ENCODE results near the gene ST6GALNAC4.
A peak's percentile ranks its signal among the peaks of the same experiment; 100 is the strongest.

The ST6GALNAC4 gene

DNA sequence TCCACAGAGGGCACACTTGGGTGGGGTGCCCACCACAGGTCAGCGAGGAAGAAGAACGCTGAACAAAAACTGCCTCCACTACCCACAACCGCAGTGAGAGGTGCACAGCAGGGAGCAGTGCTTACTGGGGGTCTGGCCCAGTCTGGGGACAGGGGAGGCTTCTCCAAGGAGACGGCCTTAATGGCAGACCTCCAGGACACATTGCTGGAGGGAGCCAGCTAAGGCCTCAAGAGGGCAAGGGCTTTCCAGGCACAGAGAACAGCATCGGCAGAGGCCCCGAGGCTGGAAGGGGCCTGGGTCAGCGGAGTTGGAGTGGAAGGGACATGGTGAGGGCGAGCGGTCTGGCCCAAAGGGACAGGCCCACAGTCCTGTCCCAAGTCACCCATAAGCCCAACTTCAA is 29.1 kb upstream of the ST6GALNAC4 start:
- H3K4me3 ChIP-seq (ENCODE audit: low read depth, low read length) = no peak overlapping the region
- TF ChIP-seq, protein P1, sequence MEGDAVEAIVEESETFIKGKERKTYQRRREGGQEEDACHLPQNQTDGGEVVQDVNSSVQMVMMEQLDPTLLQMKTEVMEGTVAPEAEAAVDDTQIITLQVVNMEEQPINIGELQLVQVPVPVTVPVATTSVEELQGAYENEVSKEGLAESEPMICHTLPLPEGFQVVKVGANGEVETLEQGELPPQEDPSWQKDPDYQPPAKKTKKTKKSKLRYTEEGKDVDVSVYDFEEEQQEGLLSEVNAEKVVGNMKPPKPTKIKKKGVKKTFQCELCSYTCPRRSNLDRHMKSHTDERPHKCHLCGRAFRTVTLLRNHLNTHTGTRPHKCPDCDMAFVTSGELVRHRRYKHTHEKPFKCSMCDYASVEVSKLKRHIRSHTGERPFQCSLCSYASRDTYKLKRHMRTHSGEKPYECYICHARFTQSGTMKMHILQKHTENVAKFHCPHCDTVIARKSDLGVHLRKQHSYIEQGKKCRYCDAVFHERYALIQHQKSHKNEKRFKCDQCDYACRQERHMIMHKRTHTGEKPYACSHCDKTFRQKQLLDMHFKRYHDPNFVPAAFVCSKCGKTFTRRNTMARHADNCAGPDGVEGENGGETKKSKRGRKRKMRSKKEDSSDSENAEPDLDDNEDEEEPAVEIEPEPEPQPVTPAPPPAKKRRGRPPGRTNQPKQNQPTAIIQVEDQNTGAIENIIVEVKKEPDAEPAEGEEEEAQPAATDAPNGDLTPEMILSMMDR (IDR thresholded peaks at IDR 0.05; ENCODE audit: low read depth, low read length) = no peak

- TF ChIP-seq, protein P1 (IDR thresholded peaks at IDR 0.05; ENCODE audit: low read depth, low read length) = no peak
- H3K4me3 ChIP-seq (ENCODE audit: low read depth, low read length) = no peak overlapping the region
Observed at GRCh38 chr9:127945338-127945737, 28.5 kb upstream of the ST6GALNAC4 start.

GRCh38 chr9:127944586-127945218 is 27.9 kb upstream of the ST6GALNAC4 start:
- H3K4me3 ChIP-seq (ENCODE audit: low read depth, low read length) = no peak overlapping the region
- TF ChIP-seq, protein P1 (IDR thresholded peaks at IDR 0.05; ENCODE audit: low read depth, low read length) = no peak

GRCh38 chr9:127943731-127944144 is 26.9 kb upstream of the ST6GALNAC4 start:
- no peak overlapping the region for H3K4me3 ChIP-seq (ENCODE audit: low read depth, low read length)
- TF ChIP-seq, protein P1 (IDR thresholded peaks at IDR 0.05; ENCODE audit: low read depth, low read length) = peak; percentile 95

DNA sequence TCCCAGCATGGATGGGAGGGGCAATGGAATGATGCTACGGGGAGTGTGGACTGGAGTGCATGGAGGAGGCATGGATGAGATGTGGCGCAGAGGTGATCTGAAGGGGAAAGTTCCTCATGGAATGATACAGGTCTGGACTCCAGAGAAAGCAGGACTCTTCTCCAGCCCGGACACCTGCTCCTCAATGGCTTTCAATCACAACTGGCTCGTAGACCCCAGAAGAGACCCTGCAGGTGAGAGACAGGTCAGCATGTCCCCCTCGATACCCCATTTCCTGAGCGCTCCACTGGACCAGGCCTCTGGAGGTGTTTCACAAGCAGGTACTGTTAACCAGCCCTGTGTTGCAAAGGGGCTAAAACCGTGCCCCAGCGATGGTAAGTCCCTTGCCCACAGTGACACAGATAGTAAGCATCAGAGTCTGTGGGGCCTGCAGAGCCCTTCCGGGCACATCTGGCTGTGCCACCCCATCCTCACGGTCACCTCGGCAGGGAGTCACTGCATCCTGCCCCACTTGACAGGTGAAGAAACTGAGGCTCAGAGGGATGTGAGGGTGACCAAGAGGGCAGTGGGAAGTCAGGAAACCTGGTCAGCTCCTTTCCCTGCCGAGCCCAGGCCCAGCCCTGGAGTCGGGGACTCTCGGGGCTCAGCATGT is 26.3 kb upstream of the ST6GALNAC4 start:
- TF ChIP-seq, protein P1 (IDR thresholded peaks at IDR 0.05; ENCODE audit: low read depth, low read length) = no peak
- H3K4me3 ChIP-seq (ENCODE audit: low read depth, low read length) = no peak overlapping the region

GRCh38 chr9:127942216-127943010 is 25.6 kb upstream of the ST6GALNAC4 start:
- TF ChIP-seq, protein P1 (IDR thresholded peaks at IDR 0.05; ENCODE audit: low read depth, low read length) = peak; percentile 92
- no peak overlapping the region for H3K4me3 ChIP-seq (ENCODE audit: low read depth, low read length)

DNA sequence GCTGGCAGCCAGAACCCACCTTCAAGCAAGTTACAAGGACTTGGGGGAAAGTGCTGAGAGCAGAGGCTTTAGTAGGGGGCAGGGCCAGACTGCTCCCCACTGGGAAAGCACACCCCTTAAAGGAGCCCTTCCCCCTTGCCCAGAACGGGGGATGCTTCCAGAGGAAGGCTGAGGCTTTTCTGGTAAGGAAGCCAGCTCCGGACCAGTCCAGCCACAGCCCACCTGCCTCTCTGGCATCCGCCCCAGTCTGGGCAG is 25.0 kb upstream of the ST6GALNAC4 start:
- TF ChIP-seq, protein P1 (IDR thresholded peaks at IDR 0.05; ENCODE audit: low read depth, low read length) = no peak
- H3K4me3 ChIP-seq (ENCODE audit: low read depth, low read length) = no peak overlapping the region
